Measurements from ENCODE around the gene TTN. TPM values are rescaled to one million over a fixed set of nuclear protein-coding genes. Genes with fewer than 3 reads are reported as not detected.

The TTN gene
- total and polyA plus RNA-seq, 2 of the 4 experiments (the other 2 are of a cell fraction), result 0.02 to 0.18 TPM

GRCh38 chr2:178800510-178800909, 6.7 kb downstream of the TTN start:
- Histone ChIP-seq H2BK120ac (ENCODE audit: low read depth, low read length) (no peak overlapping the region), H3K56ac (ENCODE audit: extremely low read depth, insufficient read depth, low read length) (no peak overlapping the region), H2BK20ac (ENCODE audit: low read depth, low read length) (no peak overlapping the region), H3K27ac (ENCODE audit: insufficient read depth, low read length) (no peak overlapping the region), H3K9ac (ENCODE audit: low read depth, low read length) (no peak overlapping the region), H3K79me1 (ENCODE audit: low read depth in 1 of 2, low read length in 2 of 2) (no peaks in the 10 kb centered on the region), H2AFZ (replicated peaks; ENCODE audit: low read length, poor library complexity) (no peak overlapping the region), H4K5ac (ENCODE audit: low read depth, low read length) (no peak overlapping the region), H3K4me3 (ENCODE audit: insufficient read depth, low read depth, low read length) (no peak overlapping the region), H4K8ac (ENCODE audit: low read depth in 2 of 2, low read length in 2 of 2) (no peak overlapping the region), H4K91ac (ENCODE audit: insufficient read depth, low read depth, low read length) (no peak overlapping the region), H3K14ac (replicated peaks; ENCODE audit: low read depth, low read length) (no peak overlapping the region), H3K23ac (ENCODE audit: low read depth, low read length) (no peak overlapping the region), H4K20me1 (ENCODE audit: insufficient read depth, low read length) (no peaks in the 10 kb centered on the region), H3K18ac (ENCODE audit: low read depth, low read length) (no peak overlapping the region), H3K9me3 (ENCODE audit: control insufficient read depth, insufficient read depth, low read length) (no peaks in the 10 kb centered on the region), H2AK9ac (replicated peaks; ENCODE audit: low read depth, low read length, poor library complexity) (no peak overlapping the region), H3K36me3 (ENCODE audit: control insufficient read depth, insufficient read depth, low read length) (no peaks in the 10 kb centered on the region), H3K9me1 (ENCODE audit: insufficient read depth, low read length) (no peaks in the 10 kb centered on the region), H3K4ac (ENCODE audit: low read depth, low read length) (no peak overlapping the region), H3K4me1 (ENCODE audit: control insufficient read depth, insufficient read depth, low read length) (no peaks in the 10 kb centered on the region), H2BK5ac (ENCODE audit: low read depth, low read length, poor library complexity, severe bottlenecking) (no peak overlapping the region), H3K4me2 (ENCODE audit: low read depth, low read length) (no peak overlapping the region), H2BK15ac (ENCODE audit: low read depth, low read length) (no peak overlapping the region), H3K27me3 (ENCODE audit: control insufficient read depth, insufficient read depth, low read length) (no peaks in the 10 kb centered on the region), H2AK5ac (ENCODE audit: low read depth, low read length) (no peak overlapping the region)
- ChIA-PET POLR2A (ENCODE audit: unreplicated experiment) (no interaction called here), CTCF (no interaction called here)
- no peak for DNase-seq
- in situ Hi-C loops (cut with MboI; ENCODE audit: low sequenced_read_pairs) (no loop called here), dilution Hi-C loops (cut with HindIII; ENCODE audit: low sequenced_read_pairs, unreplicated experiment) (no loop called here), intact Hi-C loops (cut with micrococcal nuclease) (no loop called here)
- no peak for ATAC-seq (ENCODE audit: low read depth)
- WGBS, 2 experiments (ENCODE audit: extremely low coverage in 2 of 2, insufficient read length in 1 of 2), result no CpG with 5 or more reads among the region's 7 CpGs
- BruUV-seq (replicated peaks), result no TSS peak
- TF ChIP-seq CHD1 (IDR thresholded peaks at IDR 0.05; ENCODE audit: low read depth, low read length), result no peak
- no peak for TF ChIP-seq SMC3 (IDR thresholded peaks at IDR 0.05; ENCODE audit: low read depth, low read length)
- no peak for TF ChIP-seq MXI1 (IDR thresholded peaks at IDR 0.05; ENCODE audit: borderline replicate concordance, low read depth, low read length)
- no peak for TF ChIP-seq CEBPB (IDR thresholded peaks at IDR 0.05; ENCODE audit: low read depth, low read length)
- no peak for TF ChIP-seq RCOR1 (IDR thresholded peaks at IDR 0.05; ENCODE audit: insufficient replicate concordance, low read length)
- no peak for TF ChIP-seq CTCF (conservative IDR thresholded peaks at IDR 0.05; ENCODE audit: low read depth, low read length)
- TF ChIP-seq BHLHE40 (IDR thresholded peaks at IDR 0.05; ENCODE audit: low read depth, low read length), result no peak
- TF ChIP-seq NFE2L2 (IDR thresholded peaks at IDR 0.05; ENCODE audit: low read depth, low read length), result no peak
- no peak for TF ChIP-seq ELK1 (IDR thresholded peaks at IDR 0.05; ENCODE audit: borderline replicate concordance, low read depth, low read length)
- TF ChIP-seq USF2 (IDR thresholded peaks at IDR 0.05; ENCODE audit: low read depth, low read length), result no peak
- TF ChIP-seq MAZ (IDR thresholded peaks at IDR 0.05; ENCODE audit: borderline replicate concordance, low read depth, low read length), result no peak
- TF ChIP-seq RAD21 (IDR thresholded peaks at IDR 0.05; ENCODE audit: low read length), result no peak
- TF ChIP-seq FOS (IDR thresholded peaks at IDR 0.05; ENCODE audit: low read depth, low read length), result no peak
- TF ChIP-seq RFX5 (IDR thresholded peaks at IDR 0.05; ENCODE audit: low read depth, low read length), result no peak
- TF ChIP-seq MAFK (IDR thresholded peaks at IDR 0.05; ENCODE audit: low read depth, low read length), result no peak
- TF ChIP-seq POLR2A (IDR thresholded peaks at IDR 0.05; ENCODE audit: low read depth, low read length), result no peak

Data from IMR-90 (cell line).